ENCODE measurements around the gene LRP4. TPM values are rescaled to one million over a fixed set of nuclear protein-coding genes. Genes with fewer than 3 reads are reported as not detected.

LRP4 gene
- total RNA-seq, 5 donors from 2014 or later (not counting 1 experiment from before 2014, with no cell fraction given): 0.06 to 0.26 (median 0.13) TPM; not detected in 2

DNA sequence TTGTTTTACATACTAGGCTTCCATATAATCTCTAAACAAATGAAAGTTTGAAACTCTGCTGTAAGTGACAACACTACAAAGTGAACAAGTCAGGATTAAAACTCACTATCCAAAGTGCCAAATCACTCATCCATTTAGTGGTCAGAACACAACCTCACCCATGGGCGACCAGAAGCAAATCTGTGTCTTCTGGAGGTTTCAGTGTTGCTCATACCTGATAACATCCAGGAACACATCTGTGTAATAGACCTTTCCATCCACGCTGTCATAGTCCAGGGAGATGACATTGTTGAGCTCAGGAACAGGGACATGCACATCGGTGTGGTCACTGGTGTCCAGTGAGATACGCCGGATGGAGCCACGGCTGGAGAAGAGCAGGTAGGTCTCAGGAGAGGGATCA is 43.8 kb downstream of the LRP4 start:
- WGBS (ENCODE audit: insufficient coverage): 92% methylated on average over 2 of the region's 6 CpGs

DNA sequence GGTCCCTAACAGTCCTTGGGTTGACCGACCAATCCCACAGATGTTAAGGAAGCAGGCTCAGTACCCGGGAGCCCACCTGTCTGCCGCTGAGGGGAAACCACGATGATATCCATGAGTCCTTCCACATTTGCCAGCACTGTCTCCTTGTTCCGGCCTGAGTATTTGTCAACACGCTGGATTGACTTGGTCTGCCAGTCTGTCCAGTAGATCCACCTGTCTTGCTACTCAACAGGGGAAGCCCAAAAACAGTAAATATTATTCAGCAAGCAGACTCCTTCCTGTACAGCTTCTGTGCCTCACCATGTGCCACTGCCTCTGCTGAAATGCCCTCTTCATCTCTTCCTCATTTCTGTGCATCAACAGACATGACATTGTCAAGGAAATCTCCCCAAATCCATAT is 49.4 kb downstream of the LRP4 start:
- Mint-ChIP-seq H3K9me3 (no peaks in the 10 kb centered on the region), H3K36me3 (no peaks in the 10 kb centered on the region), H3K27me3 (peaks cover 8 to 9% of the 10 kb centered on the region in 2 donors), H3K4me3 (no peak overlapping the region), H3K27ac (no peak overlapping the region), H3K4me1 (no peaks in the 10 kb centered on the region)
- WGBS (ENCODE audit: insufficient coverage): 90% methylated on average over 6 of the region's 6 CpGs
- Histone ChIP-seq H3K4me1 (ENCODE audit: control insufficient read depth in 1 of 2, extremely low read depth in 1 of 2, insufficient read depth in 2 of 2, low read length in 2 of 2) (no peaks in the 10 kb centered on the region), H3K27me3 (replicated peaks in 1 of 2; ENCODE audit: control insufficient read depth in 2 of 2, extremely low read depth in 1 of 2, insufficient read depth in 2 of 2, low read length in 1 of 2) (peaks cover 0 to 17% of the 10 kb centered on the region in 2 experiments), H3K36me3 (ENCODE audit: control insufficient read depth in 2 of 2, extremely low read depth in 1 of 2, insufficient read depth in 1 of 2, low read length in 1 of 2) (no peaks in the 10 kb centered on the region), H3K9me3 (no peaks in the 10 kb centered on the region), H3K4me3 (ENCODE audit: control insufficient read depth in 1 of 2, extremely low read depth in 1 of 2, low read length in 1 of 2) (no peak overlapping the region), H3K27ac (ENCODE audit: low read length) (no peak overlapping the region)
- ATAC-seq (replicated peaks in 1 of 4) (no peak), DNase-seq (no peak)
- CTCF ChIA-PET: no interaction called here
- POLR2A ChIA-PET: no interaction called here

More for the DNA sequence above, 43.8 kb downstream of the LRP4 start:
- no peaks in the 10 kb centered on the region for H3K36me3 ChIP-seq (ENCODE audit: control insufficient read depth in 2 of 2, extremely low read depth in 1 of 2, insufficient read depth in 1 of 2, low read length in 1 of 2)
- ATAC-seq (replicated peaks in 1 of 4): no peak
- no peak for DNase-seq
- Mint-ChIP-seq H3K36me3 (no peaks in the 10 kb centered on the region), H3K4me1 (no peaks in the 10 kb centered on the region), H3K9me3 (no peaks in the 10 kb centered on the region), H3K4me3 (no peak overlapping the region), H3K27me3 (peaks cover 5 to 7% of the 10 kb centered on the region in 2 donors), H3K27ac (no peak overlapping the region)
- no peaks in the 10 kb centered on the region for H3K9me3 ChIP-seq
- CTCF ChIA-PET: no interaction called here
- POLR2A ChIA-PET: no interaction called here
- H3K4me1 ChIP-seq (ENCODE audit: control insufficient read depth in 1 of 2, extremely low read depth in 1 of 2, insufficient read depth in 2 of 2, low read length in 2 of 2): no peaks in the 10 kb centered on the region
- H3K27ac ChIP-seq (ENCODE audit: low read length): no peak overlapping the region
- no peak overlapping the region for H3K4me3 ChIP-seq (ENCODE audit: control insufficient read depth in 1 of 2, extremely low read depth in 1 of 2, low read length in 1 of 2)
- H3K27me3 ChIP-seq (replicated peaks in 1 of 2; ENCODE audit: control insufficient read depth in 2 of 2, extremely low read depth in 1 of 2, insufficient read depth in 2 of 2, low read length in 1 of 2): peaks cover 0 to 28% of the 10 kb centered on the region in 2 experiments

- POLR2A ChIA-PET: no interaction called here
- no peaks in the 10 kb centered on the region for H3K36me3 ChIP-seq (ENCODE audit: control insufficient read depth in 2 of 2, extremely low read depth in 1 of 2, insufficient read depth in 1 of 2, low read length in 1 of 2)
These were observed 53.0 kb downstream of the LRP4 start for GRCh38 chr11:46865340-46865739.

GRCh38 chr11:46860218-46860617 is 58.1 kb downstream of the LRP4 start:
- peaks cover 4 to 8% of the 10 kb centered on the region in 2 donors for H3K27me3 Mint-ChIP-seq
- H3K4me3 Mint-ChIP-seq: no peak overlapping the region
- no peak overlapping the region for H3K27ac ChIP-seq (ENCODE audit: low read length)
- H3K4me1 ChIP-seq (ENCODE audit: control insufficient read depth in 1 of 2, extremely low read depth in 1 of 2, insufficient read depth in 2 of 2, low read length in 2 of 2): no peaks in the 10 kb centered on the region
- H3K4me1 Mint-ChIP-seq: no peaks in the 10 kb centered on the region
- H3K36me3 ChIP-seq (ENCODE audit: control insufficient read depth in 2 of 2, extremely low read depth in 1 of 2, insufficient read depth in 1 of 2, low read length in 1 of 2): no peaks in the 10 kb centered on the region
- no peak for ATAC-seq (replicated peaks in 1 of 4)
- POLR2A ChIA-PET: no interaction called here
- no peaks in the 10 kb centered on the region for H3K27me3 ChIP-seq (replicated peaks in 1 of 2; ENCODE audit: control insufficient read depth in 2 of 2, extremely low read depth in 1 of 2, insufficient read depth in 2 of 2, low read length in 1 of 2)
- H3K4me3 ChIP-seq (ENCODE audit: control insufficient read depth in 1 of 2, extremely low read depth in 1 of 2, low read length in 1 of 2): no peak overlapping the region
- CTCF ChIA-PET: no interaction called here
- WGBS (ENCODE audit: insufficient coverage): 75% methylated on average over 2 of the region's 4 CpGs
- H3K36me3 Mint-ChIP-seq: no peaks in the 10 kb centered on the region
- H3K9me3 Mint-ChIP-seq: peaks cover 0 to 4% (median 0%) of the 10 kb centered on the region in 3 donors
- H3K9me3 ChIP-seq: no peaks in the 10 kb centered on the region
- H3K27ac Mint-ChIP-seq: no peak overlapping the region
- no peak for DNase-seq

More at GRCh38 chr11:46865340-46865739, 53.0 kb downstream of the LRP4 start:
- Mint-ChIP-seq H3K4me1 (no peaks in the 10 kb centered on the region), H3K9me3 (peaks cover 0 to 4% (median 0%) of the 10 kb centered on the region in 3 donors), H3K27me3 (peaks cover 4 to 8% of the 10 kb centered on the region in 2 donors), H3K36me3 (no peaks in the 10 kb centered on the region), H3K4me3 (no peak overlapping the region), H3K27ac (no peak overlapping the region)
- no peak overlapping the region for H3K27ac ChIP-seq (ENCODE audit: low read length)
- no peak for DNase-seq
- H3K4me1 ChIP-seq (ENCODE audit: control insufficient read depth in 1 of 2, extremely low read depth in 1 of 2, insufficient read depth in 2 of 2, low read length in 2 of 2): no peaks in the 10 kb centered on the region
- CTCF ChIA-PET: interaction anchor here in 1 of 2 donors (0.6 kb wide), 1 partner anchor 758 kb away, joined by 3 read pairs; no protein-coding TSS in a partner anchor
- ATAC-seq (replicated peaks in 1 of 4): no peak
- no peaks in the 10 kb centered on the region for H3K9me3 ChIP-seq
- no peak overlapping the region for H3K4me3 ChIP-seq (ENCODE audit: control insufficient read depth in 1 of 2, extremely low read depth in 1 of 2, low read length in 1 of 2)
- no CpG with 5 or more reads among the region's 2 CpGs for WGBS (ENCODE audit: insufficient coverage)
- peaks cover 0 to 9% of the 10 kb centered on the region in 2 experiments for H3K27me3 ChIP-seq (replicated peaks in 1 of 2; ENCODE audit: control insufficient read depth in 2 of 2, extremely low read depth in 1 of 2, insufficient read depth in 2 of 2, low read length in 1 of 2)

- H3K4me3 Mint-ChIP-seq: no peak overlapping the region
- H3K9me3 Mint-ChIP-seq: peaks cover 0 to 4% (median 0%) of the 10 kb centered on the region in 3 donors
These were observed 59.3 kb downstream of the LRP4 start for GRCh38 chr11:46858920-46859546.

GRCh38 chr11:46857666-46858065 is 60.7 kb downstream of the LRP4 start:
- 77% methylated on average over 3 of the region's 4 CpGs for WGBS (ENCODE audit: insufficient coverage)
- CTCF ChIA-PET: no interaction called here
- H3K36me3 Mint-ChIP-seq: no peaks in the 10 kb centered on the region

More at GRCh38 chr11:46858920-46859546, 59.3 kb downstream of the LRP4 start:
- ChIA-PET POLR2A (interaction anchor here in 1 of 2 donors (0.5 kb wide), 1 partner anchor 355 kb away, joined by 4 read pairs; no protein-coding TSS in a partner anchor), CTCF (no interaction called here)
- no peak overlapping the region for H3K4me3 ChIP-seq (ENCODE audit: control insufficient read depth in 1 of 2, extremely low read depth in 1 of 2, low read length in 1 of 2)
- Mint-ChIP-seq H3K27ac (no peak overlapping the region), H3K27me3 (peaks cover 4 to 8% of the 10 kb centered on the region in 2 donors), H3K4me1 (no peaks in the 10 kb centered on the region), H3K36me3 (no peaks in the 10 kb centered on the region)
- DNase-seq (no peak), ATAC-seq (replicated peaks in 1 of 4) (no peak)
- no peaks in the 10 kb centered on the region for H3K27me3 ChIP-seq (replicated peaks in 1 of 2; ENCODE audit: control insufficient read depth in 2 of 2, extremely low read depth in 1 of 2, insufficient read depth in 2 of 2, low read length in 1 of 2)
- H3K9me3 ChIP-seq: no peaks in the 10 kb centered on the region
- no peaks in the 10 kb centered on the region for H3K4me1 ChIP-seq (ENCODE audit: control insufficient read depth in 1 of 2, extremely low read depth in 1 of 2, insufficient read depth in 2 of 2, low read length in 2 of 2)
- WGBS (ENCODE audit: insufficient coverage): 83% methylated on average over 6 of the region's 12 CpGs
- no peak overlapping the region for H3K27ac ChIP-seq (ENCODE audit: low read length)
- no peaks in the 10 kb centered on the region for H3K36me3 ChIP-seq (ENCODE audit: control insufficient read depth in 2 of 2, extremely low read depth in 1 of 2, insufficient read depth in 1 of 2, low read length in 1 of 2)

More at GRCh38 chr11:46857666-46858065, 60.7 kb downstream of the LRP4 start:
- POLR2A ChIA-PET: no interaction called here
- Mint-ChIP-seq H3K27me3 (peaks cover 4 to 5% of the 10 kb centered on the region in 2 donors), H3K27ac (no peak overlapping the region), H3K9me3 (no peaks in the 10 kb centered on the region), H3K4me1 (no peaks in the 10 kb centered on the region), H3K4me3 (no peak overlapping the region)
- no peak for DNase-seq
- Histone ChIP-seq H3K4me1 (ENCODE audit: control insufficient read depth in 1 of 2, extremely low read depth in 1 of 2, insufficient read depth in 2 of 2, low read length in 2 of 2) (no peaks in the 10 kb centered on the region), H3K4me3 (ENCODE audit: control insufficient read depth in 1 of 2, extremely low read depth in 1 of 2, low read length in 1 of 2) (no peak overlapping the region), H3K9me3 (no peaks in the 10 kb centered on the region), H3K36me3 (ENCODE audit: control insufficient read depth in 2 of 2, extremely low read depth in 1 of 2, insufficient read depth in 1 of 2, low read length in 1 of 2) (no peaks in the 10 kb centered on the region), H3K27me3 (replicated peaks in 1 of 2; ENCODE audit: control insufficient read depth in 2 of 2, extremely low read depth in 1 of 2, insufficient read depth in 2 of 2, low read length in 1 of 2) (no peaks in the 10 kb centered on the region), H3K27ac (ENCODE audit: low read length) (no peak overlapping the region)
- ATAC-seq (replicated peaks in 1 of 4): no peak
